Nephron progenitor cell (in vitro differentiated cells): ENCODE results near the gene FICD.

Source experiments
- DNase-seq: peaks from one replicate; pipeline ENCODE4 v3.0.0; 2021
- H3K27ac Mint-ChIP-seq: 2 replicates; pipeline ENCODE4 v1.8.0; 2021; ENCODE audit warnings: mild to moderate bottlenecking, moderate library complexity, mixed read lengths
- H3K27me3 Mint-ChIP-seq: 2 replicates; pipeline ENCODE4 v1.8.0; 2021; ENCODE audit warnings: mild to moderate bottlenecking, low read depth, mixed read lengths; ENCODE audit not compliant: poor library complexity
- H3K36me3 Mint-ChIP-seq: 2 replicates; pipeline ENCODE4 v1.8.0; 2021; ENCODE audit warnings: low read depth, mixed read lengths
- H3K4me1 Mint-ChIP-seq: 2 replicates; pipeline ENCODE4 v1.8.0; 2021; ENCODE audit warnings: mixed read lengths
- H3K4me3 Mint-ChIP-seq: 2 replicates; pipeline ENCODE4 v1.8.0; 2021; ENCODE audit warnings: mild to moderate bottlenecking, moderate library complexity, mixed read lengths
- H3K9me3 Mint-ChIP-seq: 2 replicates; pipeline ENCODE4 v1.8.0; 2021; ENCODE audit warnings: mild to moderate bottlenecking, moderate library complexity, mixed read lengths
- TF ChIP-seq, protein P1 (sequence below): fragments of 200-600 bp; sonication (generic); IDR thresholded peaks from 2 replicates; pipeline ENCODE4 v1.5.0; 2021; ENCODE audit warnings: antibody characterized with exemption

Gene FICD

DNA sequence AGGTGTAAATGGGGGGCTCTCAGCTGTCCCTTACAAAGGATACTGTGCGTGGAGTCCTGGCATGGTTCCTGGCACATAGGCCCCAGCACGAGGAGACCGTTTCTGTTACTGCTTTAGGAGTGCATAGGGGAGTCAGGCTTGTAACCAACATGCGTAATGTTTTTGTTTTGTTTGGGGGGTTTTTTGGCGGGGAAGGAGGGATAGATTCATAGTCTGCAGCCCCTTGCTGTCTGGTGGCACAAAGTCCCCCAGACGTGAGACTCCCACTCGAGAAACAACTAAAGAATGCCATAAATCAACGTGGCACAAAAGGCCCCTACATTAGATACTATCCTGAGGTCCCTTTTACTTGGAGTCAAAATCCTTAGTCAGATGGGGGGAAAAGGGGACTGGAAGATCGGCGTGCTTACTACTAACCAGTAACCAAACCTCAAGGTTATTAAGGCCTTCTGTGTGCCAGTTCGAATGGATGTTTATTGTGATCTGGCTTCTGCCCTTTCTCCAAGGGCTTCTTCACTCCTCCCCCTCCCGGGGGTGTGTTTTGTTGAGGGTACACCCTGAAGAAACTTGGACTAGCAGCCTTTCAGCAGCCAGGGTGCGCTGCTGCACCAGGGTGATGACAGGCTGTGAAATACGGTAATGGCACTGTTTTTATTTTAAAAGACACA is 48.2 kb downstream of the FICD start:
- TF ChIP-seq, protein P1, sequence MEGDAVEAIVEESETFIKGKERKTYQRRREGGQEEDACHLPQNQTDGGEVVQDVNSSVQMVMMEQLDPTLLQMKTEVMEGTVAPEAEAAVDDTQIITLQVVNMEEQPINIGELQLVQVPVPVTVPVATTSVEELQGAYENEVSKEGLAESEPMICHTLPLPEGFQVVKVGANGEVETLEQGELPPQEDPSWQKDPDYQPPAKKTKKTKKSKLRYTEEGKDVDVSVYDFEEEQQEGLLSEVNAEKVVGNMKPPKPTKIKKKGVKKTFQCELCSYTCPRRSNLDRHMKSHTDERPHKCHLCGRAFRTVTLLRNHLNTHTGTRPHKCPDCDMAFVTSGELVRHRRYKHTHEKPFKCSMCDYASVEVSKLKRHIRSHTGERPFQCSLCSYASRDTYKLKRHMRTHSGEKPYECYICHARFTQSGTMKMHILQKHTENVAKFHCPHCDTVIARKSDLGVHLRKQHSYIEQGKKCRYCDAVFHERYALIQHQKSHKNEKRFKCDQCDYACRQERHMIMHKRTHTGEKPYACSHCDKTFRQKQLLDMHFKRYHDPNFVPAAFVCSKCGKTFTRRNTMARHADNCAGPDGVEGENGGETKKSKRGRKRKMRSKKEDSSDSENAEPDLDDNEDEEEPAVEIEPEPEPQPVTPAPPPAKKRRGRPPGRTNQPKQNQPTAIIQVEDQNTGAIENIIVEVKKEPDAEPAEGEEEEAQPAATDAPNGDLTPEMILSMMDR = peak; percentile 66
- DNase-seq = peak; percentile 74
- H3K9me3 Mint-ChIP-seq = no peaks in the 10 kb centered on the region
- H3K27ac Mint-ChIP-seq = peak overlapping the region; percentile 89
- peaks cover 29% of the 10 kb centered on the region for H3K4me1 Mint-ChIP-seq
- peaks cover 3% of the 10 kb centered on the region for H3K27me3 Mint-ChIP-seq
- H3K36me3 Mint-ChIP-seq = peaks cover 21% of the 10 kb centered on the region
- peak overlapping the region; percentile 100 for H3K4me3 Mint-ChIP-seq

GRCh38 chr12:108563804-108564151 is 48.7 kb downstream of the FICD start:
- Mint-ChIP-seq H3K27ac (no peak overlapping the region), H3K27me3 (peaks cover 3% of the 10 kb centered on the region), H3K4me1 (peaks cover 26% of the 10 kb centered on the region), H3K4me3 (peak overlapping the region; percentile 100), H3K9me3 (no peaks in the 10 kb centered on the region), H3K36me3 (peaks cover 26% of the 10 kb centered on the region)
- no peak for DNase-seq
- TF ChIP-seq, protein P1 = peak; percentile 21

DNA sequence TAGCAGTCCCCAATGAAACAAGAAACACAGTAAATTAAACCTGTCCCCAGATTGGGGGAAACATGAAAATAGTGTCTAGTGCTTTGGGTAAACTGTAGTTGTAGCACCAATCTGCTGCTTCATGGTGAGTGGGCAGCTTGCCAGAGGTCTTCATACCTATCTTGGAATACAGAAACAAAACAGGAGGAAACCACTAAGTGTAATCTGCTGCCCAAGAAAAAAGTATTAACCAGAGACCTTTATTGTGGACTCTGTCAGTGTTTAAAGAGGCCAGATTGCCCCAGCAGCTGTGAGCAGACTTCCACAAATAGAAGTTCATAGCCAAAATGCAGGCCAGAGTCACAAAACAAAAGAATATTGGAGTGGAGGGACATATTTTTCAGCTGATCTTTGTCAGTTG is 49.6 kb downstream of the FICD start:
- Mint-ChIP-seq H3K4me1 (peaks cover 17% of the 10 kb centered on the region), H3K27me3 (peaks cover 3% of the 10 kb centered on the region), H3K9me3 (no peaks in the 10 kb centered on the region), H3K27ac (no peak overlapping the region), H3K4me3 (no peak overlapping the region), H3K36me3 (peaks cover 33% of the 10 kb centered on the region)
- no peak for DNase-seq
- TF ChIP-seq, protein P1 = no peak

DNA sequence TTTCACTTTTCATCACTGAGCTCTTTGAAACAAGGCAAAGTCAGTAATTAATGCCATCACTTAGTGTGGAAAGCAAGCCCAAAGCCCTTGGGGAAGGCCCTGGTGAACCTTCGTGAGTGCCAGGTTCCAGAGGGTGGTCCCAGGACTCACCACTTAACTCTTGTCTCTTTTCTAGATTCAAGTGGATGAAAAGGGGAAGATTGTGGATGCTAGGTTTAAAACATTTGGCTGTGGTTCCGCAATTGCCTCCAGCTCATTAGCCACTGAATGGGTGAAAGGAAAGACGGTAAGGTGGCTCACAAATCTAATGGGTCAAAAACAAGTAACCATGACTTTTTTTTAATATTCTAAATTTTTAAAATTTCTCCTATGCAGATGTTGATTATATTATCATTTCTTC is 50.1 kb downstream of the FICD start:
- Mint-ChIP-seq H3K36me3 (peaks cover 33% of the 10 kb centered on the region), H3K27ac (no peak overlapping the region), H3K9me3 (no peaks in the 10 kb centered on the region), H3K4me1 (peaks cover 13% of the 10 kb centered on the region), H3K4me3 (no peak overlapping the region), H3K27me3 (peaks cover 3% of the 10 kb centered on the region)
- DNase-seq = no peak
- TF ChIP-seq, protein P1 = no peak

GRCh38 chr12:108565976-108566375 is 50.9 kb downstream of the FICD start:
- no peaks in the 10 kb centered on the region for H3K9me3 Mint-ChIP-seq
- peaks cover 10% of the 10 kb centered on the region for H3K4me1 Mint-ChIP-seq
- H3K27ac Mint-ChIP-seq = no peak overlapping the region
- peaks cover 3% of the 10 kb centered on the region for H3K27me3 Mint-ChIP-seq
- TF ChIP-seq, protein P1 = no peak
- no peak for DNase-seq
- no peak overlapping the region for H3K4me3 Mint-ChIP-seq
- H3K36me3 Mint-ChIP-seq = peaks cover 33% of the 10 kb centered on the region

- Mint-ChIP-seq H3K36me3 (peaks cover 33% of the 10 kb centered on the region), H3K9me3 (no peaks in the 10 kb centered on the region), H3K4me3 (no peak overlapping the region), H3K4me1 (peaks cover 10% of the 10 kb centered on the region), H3K27me3 (peaks cover 3% of the 10 kb centered on the region), H3K27ac (no peak overlapping the region)
- no peak for DNase-seq
- TF ChIP-seq, protein P1 = no peak
Measured at GRCh38 chr12:108566452-108566851, 51.4 kb downstream of the FICD start.
